B cell (primary cell): ENCODE results near the gene TINAGL1. TPM values are rescaled to one million over a fixed set of nuclear protein-coding genes. Genes with fewer than 3 reads are reported as not detected.

Experiments
- ATAC-seq: fragments of 200-7000 bp; cut with Tn5 transposase; one replicate; pipeline ENCODE4 v1.10.0; 2021; ENCODE audit warnings: low read depth, mild to moderate bottlenecking, moderate number of reproducible peaks, moderate library complexity
- CTCF ChIA-PET: fragments of 350-600 bp; sonication (Branson Sonifier 250); formaldehyde crosslinking; loops from one replicate; lab custom pipeline; 2021; ENCODE audit warnings: antibody characterized with exemption, inconsistent platforms; lab: Charles Lee
- POLR2A ChIA-PET: fragments of 350-600 bp; sonication (Branson Sonifier 250); formaldehyde crosslinking; loops from one replicate; lab custom pipeline; 2021; ENCODE audit warnings: antibody characterized with exemption; lab: Charles Lee
- DNase-seq: peaks from one replicate; pipeline ENCODE4 v3.0.0; 2013
- H2AFZ ChIP-seq: 2 replicates; pipeline ENCODE4 v1.6.1; 2012; ENCODE audit warnings: mild to moderate bottlenecking, low read depth, low read length; ENCODE audit not compliant: insufficient read depth, poor library complexity, severe bottlenecking
- H3K27ac ChIP-seq, 2 donors: 1 replicate in 1 of 2; 2 replicates in 1 of 2; pipeline ENCODE4 v1.5.1; 2012 to 2013; ENCODE audit warnings: low read length in 2 of 2, mild to moderate bottlenecking in 2 of 2, moderate library complexity in 1 of 2
- H3K27me3 ChIP-seq, 4 experiments: fragments of 200-600 bp in 1 of 4; sonication (generic) in 1 of 4; replicated peaks in 1 of 4; 1 replicate in 2 of 4; 2 replicates in 2 of 4; pipeline versions ENCODE4 v1.6.1 to v1.7.0; 2013 to 2016; ENCODE audit warnings: low read length in 3 of 4, mild to moderate bottlenecking in 2 of 4, mixed read lengths in 1 of 4, moderate library complexity in 1 of 4; ENCODE audit not compliant: insufficient read depth in 4 of 4, control insufficient read depth in 3 of 4; ENCODE audit errors: control extremely low read depth in 1 of 4
- H3K36me3 ChIP-seq, 2 experiments: replicated peaks in 1 of 2; 1 replicate in 1 of 2; 2 replicates in 1 of 2; pipeline versions ENCODE4 v1.6.1 to v1.7.1; 2013; ENCODE audit warnings: low read length in 1 of 2; ENCODE audit not compliant: insufficient read depth in 2 of 2, control insufficient read depth in 1 of 2; ENCODE audit errors: control extremely low read depth in 1 of 2, extremely low read depth in 1 of 2
- H3K4me1 ChIP-seq, 2 donors: fragments of 200-600 bp in 1 of 2; sonication (generic) in 1 of 2; 1 replicate in 1 of 2; 2 replicates in 1 of 2; pipeline versions ENCODE4 v1.5.1 to v1.6.1; 2013 to 2017; ENCODE audit warnings: low read length in 2 of 2; ENCODE audit not compliant: control insufficient read depth in 2 of 2, insufficient read depth in 2 of 2
- H3K4me2 ChIP-seq: replicated peaks from 2 replicates; pipeline ENCODE3; 2012; ENCODE audit warnings: mild to moderate bottlenecking, low read depth, low read length; ENCODE audit not compliant: poor library complexity, severe bottlenecking
- H3K4me3 ChIP-seq, 5 experiments: fragments of 200-600 bp in 1 of 5; sonication (generic) in 1 of 5; 1 replicate in 3 of 5; 2 replicates in 2 of 5; pipeline versions ENCODE4 v1.5.1 to v1.7.0; 2011 to 2016; ENCODE audit warnings: low read length in 4 of 5, mild to moderate bottlenecking in 4 of 5, low read depth in 2 of 5, control low read depth in 1 of 5, moderate library complexity in 1 of 5; ENCODE audit not compliant: insufficient read depth in 1 of 5; ENCODE audit errors: control extremely low read depth in 1 of 5, extremely low read depth in 1 of 5
- H3K79me2 ChIP-seq: fragments of 200-600 bp; sonication (generic); one replicate; pipeline ENCODE4 v1.6.0; 2016; ENCODE audit warnings: low read length; ENCODE audit not compliant: control insufficient read depth, insufficient read depth
- H3K9ac ChIP-seq: fragments of 200-600 bp; sonication (generic); 2 replicates; pipeline ENCODE4 v1.6.1; 2017; ENCODE audit warnings: mild to moderate bottlenecking, low read length, moderate library complexity
- H3K9me3 ChIP-seq, 3 donors: one replicate each; pipeline versions ENCODE4 v1.6.1 to v1.7.1; 2013; ENCODE audit warnings: low read length in 2 of 3; ENCODE audit not compliant: control insufficient read depth in 2 of 3, insufficient read depth in 1 of 3; ENCODE audit errors: control extremely low read depth in 1 of 3
- H4K20me1 ChIP-seq: 2 replicates; pipeline ENCODE4 v1.6.0; 2012; ENCODE audit warnings: mild to moderate bottlenecking, low read length; ENCODE audit not compliant: insufficient read depth, control insufficient read depth, poor library complexity, severe bottlenecking
- H3K27ac Mint-ChIP-seq: one replicate; pipeline ENCODE4 v1.8.0; 2021; ENCODE audit warnings: mixed read lengths
- H3K27me3 Mint-ChIP-seq: one replicate; pipeline ENCODE4 v1.8.0; 2021; ENCODE audit warnings: mixed read lengths
- H3K4me1 Mint-ChIP-seq: one replicate; pipeline ENCODE4 v1.8.0; 2021; ENCODE audit warnings: mixed read lengths
- H3K4me3 Mint-ChIP-seq: one replicate; pipeline ENCODE4 v1.8.0; 2021; ENCODE audit warnings: mixed read lengths
- H3K9me3 Mint-ChIP-seq: one replicate; pipeline ENCODE4 v1.8.0; 2022; ENCODE audit warnings: mixed read lengths; ENCODE audit not compliant: insufficient read depth
- CTCF ChIP-seq: fragments of 200-600 bp; IDR thresholded peaks from one replicate; pipeline ENCODE4 v1.8.0; 2022; ENCODE audit warnings: antibody characterized with exemption, mild to moderate bottlenecking
- EZH2 ChIP-seq: IDR thresholded peaks from 2 replicates; pipeline ENCODE4 v1.6.1; 2012; ENCODE audit warnings: borderline replicate concordance, low read depth, mild to moderate bottlenecking, moderate library complexity, low read length; ENCODE audit not compliant: insufficient read depth, poor library complexity, severe bottlenecking
- WGBS: methylation state at CpG from one replicate; pipeline ENCODE4 v1.1.5; 2013; ENCODE audit warnings: missing lambda C conversion rate; ENCODE audit not compliant: insufficient coverage; 5-methylcytosine and 5-hydroxymethylcytosine counted together
- intact Hi-C: fragments of 100-400 bp; cut with micrococcal nuclease; formaldehyde crosslinking; loops from one replicate; pipeline ENCODE4 v1.10.0; 2022
- polyA plus RNA-seq: library from polyadenylated mRNA; depleted of rRNA; stranded (reverse); fragments of >200 nt; gene quantifications from 2 replicates; pipeline ENCODE4 v1.2.3, GENCODE V29; 2012
- total RNA-seq, 2 donors: library from RNA; stranded (reverse); fragments of 120-200 nt in 1 of 2; gene quantifications; 1 replicate in 1 of 2; 2 replicates in 1 of 2; pipeline versions ENCODE4 v1.2.3 to v1.2.4, GENCODE V29; 2013 to 2022

TINAGL1 gene
- total and polyA plus RNA-seq, 2 donors (not counting 1 experiment from before 2014, with no cell fraction given) = not detected

DNA sequence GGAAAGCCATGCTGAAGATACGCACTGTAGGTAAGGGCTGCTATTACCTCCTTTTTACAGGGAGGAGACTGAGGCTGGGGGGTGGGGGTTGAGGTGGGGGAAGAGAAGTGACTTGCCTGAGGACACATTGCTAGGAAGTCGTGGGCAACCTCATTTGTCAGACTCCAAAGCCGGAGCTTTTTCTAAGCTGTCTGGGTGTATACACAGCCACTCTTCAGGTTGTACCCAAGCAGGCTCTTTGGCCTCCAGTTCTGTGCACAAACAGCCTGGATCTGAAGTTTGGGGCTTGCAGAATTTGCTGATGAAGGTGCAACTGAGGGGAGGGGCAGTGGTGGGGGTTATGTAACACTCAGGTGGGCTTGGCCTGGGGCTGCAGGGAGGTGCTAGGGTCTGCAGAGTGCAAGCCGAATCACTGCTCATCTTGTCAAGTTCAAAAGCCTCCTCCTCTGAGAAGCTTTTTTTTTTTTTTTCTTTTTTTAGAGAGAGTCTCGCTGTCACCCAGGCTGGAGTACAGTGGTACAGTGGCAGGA, 16.9 kb downstream of the TINAGL1 start:
- no peak overlapping the region for H3K27ac ChIP-seq
- H2AFZ ChIP-seq = no peak overlapping the region
- H3K4me2 ChIP-seq = no peak overlapping the region
- 42% methylated on average over 3 of the region's 5 CpGs for WGBS
- DNase-seq (no peak), ATAC-seq (no peak)
- H3K27ac Mint-ChIP-seq = no peak overlapping the region
- H3K9me3 ChIP-seq = no peaks in the 10 kb centered on the region
- POLR2A ChIA-PET = no interaction called here
- H3K27me3 Mint-ChIP-seq = peaks cover 29% of the 10 kb centered on the region
- CTCF ChIA-PET = interaction anchor here (1.2 to 1.9 kb wide), 2 partner anchors 23 to 25 kb away, joined by 3 to 10 read pairs; partner anchors contain the start of gene HCRTR1
- no peak overlapping the region for H3K4me3 Mint-ChIP-seq
- no peaks in the 10 kb centered on the region for H3K36me3 ChIP-seq
- H3K27me3 ChIP-seq = peaks cover 0 to 17% (median 3%) of the 10 kb centered on the region in 4 experiments
- no peaks in the 10 kb centered on the region for H3K9me3 Mint-ChIP-seq
- no peaks in the 10 kb centered on the region for H4K20me1 ChIP-seq
- no peak for TF ChIP-seq CTCF
- no peak for TF ChIP-seq EZH2
- peaks cover 0 to 4% of the 10 kb centered on the region in 2 donors for H3K4me1 ChIP-seq
- peaks cover 12% of the 10 kb centered on the region for H3K4me1 Mint-ChIP-seq
- H3K79me2 ChIP-seq = no peaks in the 10 kb centered on the region
- no peak overlapping the region for H3K9ac ChIP-seq
- intact Hi-C loops = no loop called here
- no peak overlapping the region for H3K4me3 ChIP-seq
